ENCODE data around the gene TEX47. TPM values are rescaled to one million over a fixed set of nuclear protein-coding genes. Genes with fewer than 3 reads are reported as not detected.

Gene TEX47
- not detected in 2 replicates for total RNA-seq

GRCh38 chr7:88795553-88795952 lies at the start of gene TEX47:
Gene TEX47, minus strand, starts transcription at chr7:88795737. Its CDS starts 795 bp downstream, at chr7:88794942.
- Mint-ChIP-seq H3K9me3 (no peaks in the 10 kb centered on the region), H3K27me3 (peaks cover 1% of the 10 kb centered on the region), H3K27ac (no peak within 1 kb of the TSS), H3K4me3 (no peak within 1 kb of the TSS), H3K4me1 (no peaks in the 10 kb centered on the region), H3K36me3 (ENCODE audit: low read depth) (no peaks in the 10 kb centered on the region)
- DNase-seq: no peak
- intact Hi-C loops (cut with micrococcal nuclease): no loop called here

DNA sequence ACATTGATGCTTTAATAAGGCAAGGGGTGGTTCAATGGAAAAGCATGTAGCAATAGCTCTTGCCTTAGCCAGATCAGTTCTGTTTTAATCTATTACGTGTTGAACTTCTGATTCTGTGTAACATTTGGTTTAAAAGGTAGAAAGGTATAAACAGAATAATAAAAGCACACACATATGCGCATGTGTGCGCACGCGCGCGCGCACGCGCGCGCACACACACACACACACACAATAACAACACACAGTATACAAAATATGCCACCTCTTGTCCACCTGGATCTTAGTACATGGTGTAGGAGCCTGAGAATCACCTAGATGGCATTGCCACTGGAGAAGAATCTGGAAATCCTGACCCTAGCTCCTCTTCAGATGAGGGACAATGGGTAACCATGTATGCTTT lies 49.6 kb upstream of the TEX47 start:
- no peak overlapping the region for H3K4me3 Mint-ChIP-seq

DNA sequence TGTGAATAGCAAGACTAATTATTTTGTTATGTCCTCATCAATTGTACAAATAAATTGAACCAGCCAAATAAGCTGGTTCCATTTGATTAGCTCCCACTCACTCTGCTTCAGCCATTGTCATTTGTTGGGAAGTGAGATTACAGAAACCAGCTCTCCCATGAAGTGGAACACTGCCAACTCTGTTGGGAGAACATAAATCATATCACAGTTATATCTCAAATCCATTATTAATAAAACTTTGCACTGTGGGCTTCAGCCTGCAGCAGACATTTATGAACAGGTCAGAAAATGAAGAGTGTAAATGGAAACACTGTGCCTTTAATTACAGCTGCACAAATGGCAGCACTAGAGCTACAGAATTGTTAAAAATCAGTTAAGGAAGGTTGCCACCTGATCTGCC lies 46.7 kb upstream of the TEX47 start:
- H3K9me3 Mint-ChIP-seq: no peaks in the 10 kb centered on the region
- intact Hi-C loops (cut with micrococcal nuclease): no loop called here
- no peaks in the 10 kb centered on the region for H3K4me1 Mint-ChIP-seq
- H3K27me3 Mint-ChIP-seq: no peaks in the 10 kb centered on the region
- H3K4me3 Mint-ChIP-seq: no peak overlapping the region
- H3K27ac Mint-ChIP-seq: no peak overlapping the region
- H3K36me3 Mint-ChIP-seq (ENCODE audit: low read depth): no peaks in the 10 kb centered on the region
- no peak for DNase-seq

More for the DNA sequence above, 49.6 kb upstream of the TEX47 start:
- H3K27me3 Mint-ChIP-seq: no peaks in the 10 kb centered on the region
- intact Hi-C loops (cut with micrococcal nuclease): no loop called here
- H3K36me3 Mint-ChIP-seq (ENCODE audit: low read depth): no peaks in the 10 kb centered on the region
- no peak for DNase-seq
- no peaks in the 10 kb centered on the region for H3K4me1 Mint-ChIP-seq
- H3K9me3 Mint-ChIP-seq: no peaks in the 10 kb centered on the region
- no peak overlapping the region for H3K27ac Mint-ChIP-seq

- intact Hi-C loops (cut with micrococcal nuclease): no loop called here
- no peaks in the 10 kb centered on the region for H3K36me3 Mint-ChIP-seq (ENCODE audit: low read depth)
Observed at GRCh38 chr7:88835147-88835728, 39.7 kb upstream of the TEX47 start.

GRCh38 chr7:88826222-88826621 lies 30.7 kb upstream of the TEX47 start:
- no peak for DNase-seq
- Mint-ChIP-seq H3K9me3 (peaks cover 8% of the 10 kb centered on the region), H3K27me3 (no peaks in the 10 kb centered on the region), H3K4me3 (no peak overlapping the region), H3K27ac (no peak overlapping the region), H3K4me1 (no peaks in the 10 kb centered on the region), H3K36me3 (ENCODE audit: low read depth) (no peaks in the 10 kb centered on the region)
- intact Hi-C loops (cut with micrococcal nuclease): no loop called here

More at GRCh38 chr7:88835147-88835728, 39.7 kb upstream of the TEX47 start:
- peak; percentile 61 for DNase-seq
- Mint-ChIP-seq H3K27ac (no peak overlapping the region), H3K4me1 (no peaks in the 10 kb centered on the region), H3K4me3 (no peak overlapping the region), H3K9me3 (no peaks in the 10 kb centered on the region), H3K27me3 (no peaks in the 10 kb centered on the region)

DNA sequence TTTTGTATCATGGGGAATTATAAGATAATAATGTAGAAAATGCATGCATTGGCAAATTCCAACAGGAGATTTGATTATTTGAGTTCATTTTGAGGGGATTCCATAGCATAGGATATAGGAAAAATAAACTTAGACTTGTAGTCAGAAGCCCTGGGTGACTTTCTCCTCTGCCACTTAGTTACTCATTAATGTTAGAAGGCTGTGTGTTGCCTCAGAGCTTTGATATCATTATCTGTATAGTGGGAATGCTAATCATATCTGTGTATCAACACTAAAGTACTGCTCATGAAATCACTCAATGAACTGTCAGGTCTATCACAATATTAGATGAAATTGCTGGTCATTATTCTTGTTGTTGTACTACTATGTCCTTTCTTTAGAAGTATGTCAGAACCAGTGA lies 23.0 kb upstream of the TEX47 start:
- Mint-ChIP-seq H3K4me3 (no peak overlapping the region), H3K27ac (no peak overlapping the region), H3K4me1 (no peaks in the 10 kb centered on the region), H3K27me3 (no peaks in the 10 kb centered on the region), H3K36me3 (ENCODE audit: low read depth) (no peaks in the 10 kb centered on the region), H3K9me3 (no peaks in the 10 kb centered on the region)
- intact Hi-C loops (cut with micrococcal nuclease): no loop called here
- DNase-seq: no peak

DNA sequence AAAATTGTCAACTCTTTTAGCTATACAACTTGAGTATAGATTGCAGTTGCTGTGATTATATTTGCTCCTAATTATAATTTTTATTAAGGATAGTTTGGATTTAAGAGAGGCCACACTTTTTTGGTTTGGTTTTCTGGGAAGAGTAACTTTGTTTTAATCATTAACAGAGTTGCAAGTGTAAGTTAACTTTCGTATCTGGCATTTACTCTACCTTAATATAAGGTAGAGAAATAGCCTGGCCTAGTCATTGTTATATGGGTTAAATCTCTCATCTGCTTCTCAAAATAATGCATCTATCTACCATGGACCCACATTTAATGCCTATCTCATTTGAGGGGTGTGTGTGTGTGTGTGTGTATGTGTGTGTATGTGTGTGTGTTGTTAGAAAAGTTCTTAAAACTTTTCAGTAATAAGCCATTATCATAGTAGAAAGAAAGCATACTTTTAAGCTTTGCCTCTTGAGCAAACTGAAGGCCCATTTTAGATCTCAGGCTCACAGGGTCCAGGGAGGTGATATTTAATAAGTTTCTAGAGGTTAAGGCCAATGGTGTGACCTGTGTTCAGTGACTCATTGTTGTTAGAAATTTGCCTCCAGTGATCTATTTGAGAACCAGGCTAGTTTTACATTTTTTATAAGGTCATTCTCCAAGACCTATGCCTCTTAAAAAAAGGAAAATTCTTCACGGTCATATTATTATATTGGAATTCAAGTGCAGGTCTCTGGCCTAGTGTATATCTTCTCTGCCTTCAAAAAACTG lies 10.9 kb upstream of the TEX47 start:
- Mint-ChIP-seq H3K27me3 (no peaks in the 10 kb centered on the region), H3K36me3 (ENCODE audit: low read depth) (no peaks in the 10 kb centered on the region), H3K27ac (no peak overlapping the region), H3K4me1 (no peaks in the 10 kb centered on the region), H3K9me3 (no peaks in the 10 kb centered on the region), H3K4me3 (no peak overlapping the region)
- DNase-seq: no peak
- intact Hi-C loops (cut with micrococcal nuclease): no loop called here

DNA sequence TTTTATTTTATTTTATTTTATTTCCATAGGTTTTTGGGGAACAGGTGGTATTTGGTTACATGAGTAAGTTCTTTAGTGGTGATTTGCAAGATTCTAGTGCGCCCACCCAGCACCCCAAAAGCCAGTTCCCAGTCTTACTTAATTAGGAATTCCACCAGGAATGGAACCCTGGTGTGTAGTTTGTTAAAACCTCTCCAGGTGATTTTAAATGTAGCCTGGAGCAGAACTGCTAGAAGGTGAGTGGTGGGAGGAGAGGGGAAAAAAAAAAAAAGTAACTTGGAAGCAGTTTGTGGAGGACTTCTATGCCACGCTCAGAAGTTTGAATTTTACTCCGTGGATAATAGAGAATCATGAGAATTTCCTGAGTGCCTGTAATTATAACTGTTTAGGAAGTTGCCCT lies 5.5 kb upstream of the TEX47 start:
- Mint-ChIP-seq H3K27ac (no peak overlapping the region), H3K27me3 (no peaks in the 10 kb centered on the region), H3K36me3 (ENCODE audit: low read depth) (no peaks in the 10 kb centered on the region), H3K4me1 (no peaks in the 10 kb centered on the region), H3K4me3 (no peak overlapping the region), H3K9me3 (no peaks in the 10 kb centered on the region)
- DNase-seq: no peak
- intact Hi-C loops (cut with micrococcal nuclease): no loop called here

GRCh38 chr7:88792361-88792760 lies 3.2 kb downstream of the TEX47 start:
- intact Hi-C loops (cut with micrococcal nuclease): no loop called here
- Mint-ChIP-seq H3K27ac (no peak overlapping the region), H3K36me3 (ENCODE audit: low read depth) (no peaks in the 10 kb centered on the region), H3K9me3 (no peaks in the 10 kb centered on the region), H3K27me3 (peaks cover 1% of the 10 kb centered on the region), H3K4me3 (no peak overlapping the region), H3K4me1 (no peaks in the 10 kb centered on the region)
- DNase-seq: no peak

DNA sequence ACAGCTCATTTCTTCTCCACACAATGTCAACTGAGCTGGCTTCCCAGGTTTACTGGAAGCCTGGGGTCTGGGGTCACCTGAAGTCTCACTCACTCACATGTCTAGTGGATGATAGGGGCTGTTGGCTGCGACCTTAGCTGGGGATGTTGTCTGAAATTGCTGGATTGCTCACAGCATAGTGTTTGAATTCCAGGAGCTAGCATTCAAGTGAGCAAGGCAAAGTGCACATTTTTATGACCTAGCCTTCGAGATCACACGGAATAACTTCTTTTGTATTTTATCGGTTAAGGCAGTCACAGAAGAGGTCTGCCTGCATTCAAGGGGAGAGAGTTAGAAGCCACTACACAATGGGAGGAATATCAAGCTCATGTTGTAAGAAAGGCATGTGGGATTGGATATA lies 3.6 kb downstream of the TEX47 start:
- Mint-ChIP-seq H3K27ac (no peak overlapping the region), H3K4me1 (no peaks in the 10 kb centered on the region), H3K27me3 (peaks cover 1% of the 10 kb centered on the region), H3K36me3 (ENCODE audit: low read depth) (no peaks in the 10 kb centered on the region), H3K9me3 (no peaks in the 10 kb centered on the region), H3K4me3 (no peak overlapping the region)
- no peak for DNase-seq
- intact Hi-C loops (cut with micrococcal nuclease): no loop called here

DNA sequence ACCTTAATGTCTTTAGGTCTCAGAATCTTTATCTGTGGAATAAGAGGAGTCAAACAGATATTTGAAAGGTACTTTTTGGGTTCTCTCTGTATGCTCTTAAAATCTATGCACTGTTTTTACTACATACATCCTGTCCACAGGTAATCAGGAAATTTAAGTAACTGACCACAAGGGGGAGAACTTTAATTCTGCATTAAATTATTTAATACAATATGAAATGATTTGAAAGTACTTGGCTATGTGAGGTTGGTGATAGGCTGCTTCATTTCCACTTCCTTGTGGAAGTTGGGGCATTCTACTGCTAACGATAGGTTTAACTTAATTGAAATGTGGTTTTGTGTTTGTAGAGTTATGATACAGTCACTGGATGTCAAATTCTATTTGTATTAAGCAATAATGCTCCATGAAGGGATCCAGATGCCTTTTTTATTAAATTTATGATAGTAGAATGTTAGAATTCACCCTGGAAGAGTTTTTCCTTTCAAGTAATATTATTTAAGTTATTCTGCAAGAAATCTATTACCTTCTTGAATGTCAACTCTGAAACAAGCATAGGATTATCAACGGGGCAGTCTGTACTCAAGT lies 6.0 kb downstream of the TEX47 start:
- Mint-ChIP-seq H3K4me1 (no peaks in the 10 kb centered on the region), H3K4me3 (no peak overlapping the region), H3K27me3 (peaks cover 1% of the 10 kb centered on the region), H3K27ac (no peak overlapping the region), H3K9me3 (no peaks in the 10 kb centered on the region), H3K36me3 (ENCODE audit: low read depth) (no peaks in the 10 kb centered on the region)
- DNase-seq: no peak
- intact Hi-C loops (cut with micrococcal nuclease): loop anchor here (2.0 kb wide), 1 partner anchor 833 kb away; no protein-coding TSS in a partner anchor

DNA sequence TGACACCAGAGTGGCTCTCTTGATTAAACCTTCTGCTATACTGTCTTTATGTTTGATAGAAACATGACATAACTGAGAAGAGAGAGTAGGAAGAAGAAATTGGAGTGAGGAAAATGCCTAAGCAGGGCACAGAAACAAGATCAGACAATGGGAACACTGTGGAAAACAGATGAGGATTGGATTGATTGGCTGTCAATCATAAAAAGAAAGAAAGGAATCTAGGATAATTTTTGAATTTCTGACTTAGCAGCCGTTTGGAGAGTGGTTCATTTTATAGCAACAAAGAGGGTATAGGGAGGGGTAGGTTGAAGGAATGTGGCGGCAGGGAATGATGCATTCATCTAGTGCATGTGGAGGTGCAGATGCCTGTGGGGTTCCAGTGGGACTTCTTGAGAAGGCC lies 7.8 kb downstream of the TEX47 start:
- Mint-ChIP-seq H3K4me1 (no peaks in the 10 kb centered on the region), H3K27ac (no peak overlapping the region), H3K27me3 (peaks cover 1% of the 10 kb centered on the region), H3K4me3 (no peak overlapping the region), H3K9me3 (no peaks in the 10 kb centered on the region), H3K36me3 (ENCODE audit: low read depth) (no peaks in the 10 kb centered on the region)
- no peak for DNase-seq
- intact Hi-C loops (cut with micrococcal nuclease): loop anchor here (2.0 kb wide), 1 partner anchor 835 kb away; no protein-coding TSS in a partner anchor

- Mint-ChIP-seq H3K4me3 (no peak overlapping the region), H3K9me3 (no peaks in the 10 kb centered on the region), H3K4me1 (no peaks in the 10 kb centered on the region), H3K27me3 (no peaks in the 10 kb centered on the region), H3K27ac (no peak overlapping the region), H3K36me3 (ENCODE audit: low read depth) (no peaks in the 10 kb centered on the region)
- DNase-seq: no peak
- intact Hi-C loops (cut with micrococcal nuclease): no loop called here
Observed at GRCh38 chr7:88775838-88776237, 19.7 kb downstream of the TEX47 start.

DNA sequence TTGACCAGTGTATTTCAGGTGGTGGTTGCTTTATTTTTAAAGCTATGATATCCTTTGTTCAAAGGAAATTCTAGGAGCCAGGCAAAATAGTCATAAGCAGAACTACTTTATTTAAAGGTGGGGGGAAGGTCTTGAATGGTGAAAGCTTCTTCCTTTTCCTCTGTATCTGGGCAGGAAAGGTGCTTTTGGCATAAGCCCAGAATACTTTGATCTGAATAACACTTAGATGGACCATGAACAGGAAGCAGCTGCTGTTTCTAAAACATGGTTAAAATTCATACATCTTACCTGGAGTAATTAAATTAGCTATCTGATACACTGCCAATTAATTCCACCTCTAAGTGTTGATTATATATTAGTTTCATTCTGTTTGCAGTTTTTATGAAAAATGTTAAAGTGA lies 22.8 kb downstream of the TEX47 start:
- no peak overlapping the region for H3K4me3 Mint-ChIP-seq
- DNase-seq: no peak
- no peaks in the 10 kb centered on the region for H3K27me3 Mint-ChIP-seq
- no peaks in the 10 kb centered on the region for H3K4me1 Mint-ChIP-seq
- H3K9me3 Mint-ChIP-seq: no peaks in the 10 kb centered on the region
- intact Hi-C loops (cut with micrococcal nuclease): no loop called here
- no peak overlapping the region for H3K27ac Mint-ChIP-seq
- H3K36me3 Mint-ChIP-seq (ENCODE audit: low read depth): no peaks in the 10 kb centered on the region
